HCT116 (cell line): ENCODE data around the gene PXK. TPM values are rescaled to one million over a fixed set of nuclear protein-coding genes. Genes with fewer than 3 reads are reported as not detected.
A peak's percentile ranks its signal among the peaks of the same experiment; 100 is the strongest.

Source experiments
- ATAC-seq: fragments of 200-7000 bp; cut with Tn5 transposase; 2 replicates; pipeline ENCODE4 v1.9.1; 2020; ENCODE audit warnings: mild to moderate bottlenecking, moderate library complexity
- BruUV-seq: library from RNA; stranded (reverse); fragments of 400-500 nt; replicated peaks from 2 replicates; lab custom pipeline; 2021; lab: Mats Ljungman, UMichigan
- CTCF ChIA-PET: fragments of 300-600 bp; sonication (Branson Sonifier 250); formaldehyde crosslinking; loops from one replicate; lab custom pipeline; 2021; ENCODE audit warnings: antibody characterized with exemption; lab: Charles Lee
- POLR2A ChIA-PET: fragments of 300-600, 350-600 bp; sonication (Branson Sonifier 250); formaldehyde crosslinking; loops from one replicate; lab custom pipeline; 2021; ENCODE audit warnings: antibody characterized with exemption; lab: Charles Lee
- RAD21 ChIA-PET, 2 experiments: fragments of 300-600 bp; sonication (Branson Sonifier 250); formaldehyde crosslinking; loops; one replicate each; lab custom pipeline; 2023; ENCODE audit warnings: low total read pairs in 2 of 2; ENCODE audit not compliant: uncharacterized antibody in 2 of 2, unreplicated experiment in 2 of 2, low non-redundant PET in 1 of 2; lab: Charles Lee
- DNase-seq: peaks from one replicate; pipeline ENCODE4 v3.0.0-alpha.2; 2010; ENCODE audit warnings: low read depth, low spot score
- H2AFZ ChIP-seq: fragments of 200-600 bp; shearing (Covaris generic), sonication (generic); 2 replicates; pipeline ENCODE4 v1.6.1; 2017; ENCODE audit warnings: low read depth, mixed run types, mixed read lengths, antibody characterized with exemption, low read length; ENCODE audit not compliant: poor library complexity, severe bottlenecking
- H3K27ac ChIP-seq: 2 replicates; pipeline ENCODE4 v1.5.1; 2012; ENCODE audit warnings: low read depth, low read length
- H3K27me3 ChIP-seq: fragments of 200-600 bp; sonication (generic); 2 replicates; pipeline ENCODE4 v1.6.1; 2016; ENCODE audit warnings: mixed run types, low read length, mixed read lengths; ENCODE audit not compliant: insufficient read depth
- H3K36me3 ChIP-seq, 2 experiments: fragments of 200-500 bp in 1 of 2; fragments of 200-600 bp in 1 of 2; sonication (Bioruptor generic) in 1 of 2; sonication (generic) in 1 of 2; 2 replicates each; pipeline versions ENCODE4 v1.5.1 to v1.6.1; 2014 to 2016; ENCODE audit warnings: low read length in 2 of 2, inconsistent platforms in 1 of 2, mixed read lengths in 1 of 2, mixed run types in 1 of 2; ENCODE audit not compliant: insufficient read depth in 2 of 2, control insufficient read depth in 1 of 2
- H3K4me1 ChIP-seq, 2 experiments: fragments of 200-600 bp in 1 of 2; sonication (generic) in 1 of 2; 2 replicates each; pipeline versions ENCODE4 v1.5.1 to v1.6.1; 2012 to 2017; ENCODE audit warnings: low read length in 2 of 2, inconsistent platforms in 1 of 2, mild to moderate bottlenecking in 1 of 2, mixed read lengths in 1 of 2, mixed run types in 1 of 2, moderate library complexity in 1 of 2; ENCODE audit not compliant: insufficient read depth in 2 of 2, control insufficient read depth in 1 of 2
- H3K4me2 ChIP-seq: fragments of 200-600 bp; sonication (generic); 2 replicates; pipeline ENCODE4 v1.6.1; 2017; ENCODE audit warnings: mixed run types, low read length, mixed read lengths
- H3K4me3 ChIP-seq, 2 experiments: fragments of 200-600 bp in 1 of 2; sonication (generic) in 1 of 2; replicated peaks in 1 of 2; 2 replicates each; pipeline ENCODE4 v1.5.1; 2011 to 2016; ENCODE audit warnings: low read length in 2 of 2, control low read depth in 1 of 2, low read depth in 1 of 2, mild to moderate bottlenecking in 1 of 2, mixed read lengths in 1 of 2, mixed run types in 1 of 2
- H3K79me2 ChIP-seq: fragments of 200-600 bp; sonication (generic); 2 replicates; pipeline ENCODE4 v1.6.1; 2017; ENCODE audit warnings: mild to moderate bottlenecking, mixed run types, low read length, moderate library complexity, mixed read lengths; ENCODE audit not compliant: insufficient read depth
- H3K9ac ChIP-seq: fragments of 200-600 bp; sonication (generic); 2 replicates; pipeline ENCODE4 v1.6.1; 2016; ENCODE audit warnings: low read length, mixed read lengths
- H3K9me2 ChIP-seq: fragments of 200-600 bp; sonication (generic), shearing (Covaris generic); 2 replicates; pipeline ENCODE4 v1.6.1; 2017; ENCODE audit warnings: mixed run types, mild to moderate bottlenecking, moderate library complexity; ENCODE audit not compliant: insufficient read depth
- H3K9me3 ChIP-seq, 2 experiments: fragments of 200-500 bp in 1 of 2; fragments of 200-600 bp in 1 of 2; sonication (Bioruptor generic) in 1 of 2; sonication (generic) in 1 of 2; 2 replicates each; pipeline ENCODE4 v1.6.1; 2014 to 2017; ENCODE audit warnings: low read length in 2 of 2, mixed read lengths in 2 of 2, inconsistent platforms in 1 of 2, low read depth in 1 of 2, mild to moderate bottlenecking in 1 of 2, mixed run types in 1 of 2, moderate library complexity in 1 of 2; ENCODE audit not compliant: control insufficient read depth in 1 of 2, insufficient read depth in 1 of 2
- H4K20me1 ChIP-seq: fragments of 200-600 bp; sonication (generic), shearing (Covaris generic); 2 replicates; pipeline ENCODE4 v1.6.1; 2017; ENCODE audit warnings: mixed run types, mild to moderate bottlenecking, moderate library complexity; ENCODE audit not compliant: insufficient read depth
- CBX3 ChIP-seq: IDR thresholded peaks from 2 replicates; pipeline ENCODE4 v1.6.1; 2012; ENCODE audit warnings: low read depth
- EGR1 ChIP-seq: IDR thresholded peaks from 2 replicates; pipeline ENCODE4 v1.6.1; 2012; ENCODE audit warnings: low read depth
- FOSL1 ChIP-seq: IDR thresholded peaks from 2 replicates; pipeline ENCODE4 v1.6.1; 2012; ENCODE audit warnings: low read depth
- JUND ChIP-seq: IDR thresholded peaks from 2 replicates; pipeline ENCODE4 v1.6.1; 2012
- POLR2A ChIP-seq: IDR thresholded peaks from 2 replicates; pipeline ENCODE4 v1.7.0; 2011; ENCODE audit warnings: borderline replicate concordance; ENCODE audit not compliant: insufficient read depth, insufficient read length; ENCODE audit errors: extremely low read depth
- RAD21 ChIP-seq: IDR thresholded peaks from 2 replicates; pipeline ENCODE4 v1.6.1; 2012; ENCODE audit warnings: low read depth, mild to moderate bottlenecking
- SIN3A ChIP-seq: IDR thresholded peaks from 2 replicates; pipeline ENCODE4 v1.6.1; 2012; ENCODE audit warnings: low read depth
- ZBTB33 ChIP-seq: IDR thresholded peaks from 2 replicates; pipeline ENCODE4 v1.6.1; 2011; ENCODE audit warnings: mild to moderate bottlenecking, low read length, moderate library complexity; ENCODE audit not compliant: insufficient replicate concordance; ENCODE audit errors: extremely low read depth
- ZFX ChIP-seq: fragments of 450-650 bp; IDR thresholded peaks from 2 replicates; pipeline ENCODE4 v1.6.1; 2017
- intact Hi-C: fragments of 100-400 bp; cut with micrococcal nuclease; formaldehyde crosslinking; loops from 2 replicates; pipeline ENCODE4 v1.10.0; 2022
- total RNA-seq: library from RNA; stranded (reverse); gene quantifications from one replicate; pipeline ENCODE4 v1.2.1, GENCODE V29; 2021; ENCODE audit not compliant: unreplicated experiment
- TF ChIP-seq, protein P1 (sequence below): IDR thresholded peaks from 2 replicates; pipeline ENCODE4 v1.6.1; 2012; ENCODE audit warnings: low read depth
- TF ChIP-seq, protein P2 (sequence below), 3 experiments: fragments of 200-600 bp in 1 of 3; sonication (generic) in 1 of 3; IDR thresholded peaks in 2 of 3; conservative IDR thresholded peaks in 1 of 3; 2 replicates each; pipeline ENCODE4 v1.5.1; 2012 to 2017; ENCODE audit warnings: low read depth in 2 of 3, low read length in 2 of 3, antibody characterized with exemption in 1 of 3, borderline replicate concordance in 1 of 3, control low read depth in 1 of 3, mild to moderate bottlenecking in 1 of 3, mixed read lengths in 1 of 3, mixed run types in 1 of 3, moderate library complexity in 1 of 3; ENCODE audit not compliant: insufficient read depth in 1 of 3

PXK gene
- total RNA-seq, 1 experiment from 2014 or later, result 10.2 TPM

- no peak overlapping the region for H2AFZ ChIP-seq
- ChIA-PET RAD21 (no interaction called here), CTCF (no interaction called here)
- no peaks in the 10 kb centered on the region for H3K27me3 ChIP-seq
- H3K27ac ChIP-seq, result no peak overlapping the region
- no TSS peak for BruUV-seq
- H3K9me3 ChIP-seq, result no peaks in the 10 kb centered on the region
- H3K9me2 ChIP-seq, result no peaks in the 10 kb centered on the region
- H3K4me1 ChIP-seq, result no peaks in the 10 kb centered on the region
- H4K20me1 ChIP-seq, result 0 out of 2 replicates have a peak, but pooled peaks cover 3% of the 10 kb centered on the region
- intact Hi-C loops, result loop anchor here (2.0 kb wide), 1 partner anchor 110 kb away; no protein-coding TSS in a partner anchor
- no peak overlapping the region for H3K4me3 ChIP-seq
- ATAC-seq, result peak; percentile 66
- H3K4me2 ChIP-seq, result no peak overlapping the region
- TF ChIP-seq FOSL1, result no peak
- no peak for TF ChIP-seq ZFX
- TF ChIP-seq POLR2A, result no peak
- no peak for TF ChIP-seq EGR1
- no peak for TF ChIP-seq SIN3A
- TF ChIP-seq RAD21, result peak; percentile 38; the same call in 1 of the 2 replicates
- TF ChIP-seq ZBTB33, result no peak
- TF ChIP-seq JUND, result no peak
- TF ChIP-seq, protein P1, sequence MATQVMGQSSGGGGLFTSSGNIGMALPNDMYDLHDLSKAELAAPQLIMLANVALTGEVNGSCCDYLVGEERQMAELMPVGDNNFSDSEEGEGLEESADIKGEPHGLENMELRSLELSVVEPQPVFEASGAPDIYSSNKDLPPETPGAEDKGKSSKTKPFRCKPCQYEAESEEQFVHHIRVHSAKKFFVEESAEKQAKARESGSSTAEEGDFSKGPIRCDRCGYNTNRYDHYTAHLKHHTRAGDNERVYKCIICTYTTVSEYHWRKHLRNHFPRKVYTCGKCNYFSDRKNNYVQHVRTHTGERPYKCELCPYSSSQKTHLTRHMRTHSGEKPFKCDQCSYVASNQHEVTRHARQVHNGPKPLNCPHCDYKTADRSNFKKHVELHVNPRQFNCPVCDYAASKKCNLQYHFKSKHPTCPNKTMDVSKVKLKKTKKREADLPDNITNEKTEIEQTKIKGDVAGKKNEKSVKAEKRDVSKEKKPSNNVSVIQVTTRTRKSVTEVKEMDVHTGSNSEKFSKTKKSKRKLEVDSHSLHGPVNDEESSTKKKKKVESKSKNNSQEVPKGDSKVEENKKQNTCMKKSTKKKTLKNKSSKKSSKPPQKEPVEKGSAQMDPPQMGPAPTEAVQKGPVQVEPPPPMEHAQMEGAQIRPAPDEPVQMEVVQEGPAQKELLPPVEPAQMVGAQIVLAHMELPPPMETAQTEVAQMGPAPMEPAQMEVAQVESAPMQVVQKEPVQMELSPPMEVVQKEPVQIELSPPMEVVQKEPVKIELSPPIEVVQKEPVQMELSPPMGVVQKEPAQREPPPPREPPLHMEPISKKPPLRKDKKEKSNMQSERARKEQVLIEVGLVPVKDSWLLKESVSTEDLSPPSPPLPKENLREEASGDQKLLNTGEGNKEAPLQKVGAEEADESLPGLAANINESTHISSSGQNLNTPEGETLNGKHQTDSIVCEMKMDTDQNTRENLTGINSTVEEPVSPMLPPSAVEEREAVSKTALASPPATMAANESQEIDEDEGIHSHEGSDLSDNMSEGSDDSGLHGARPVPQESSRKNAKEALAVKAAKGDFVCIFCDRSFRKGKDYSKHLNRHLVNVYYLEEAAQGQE, result no peak
- TF ChIP-seq, protein P2, sequence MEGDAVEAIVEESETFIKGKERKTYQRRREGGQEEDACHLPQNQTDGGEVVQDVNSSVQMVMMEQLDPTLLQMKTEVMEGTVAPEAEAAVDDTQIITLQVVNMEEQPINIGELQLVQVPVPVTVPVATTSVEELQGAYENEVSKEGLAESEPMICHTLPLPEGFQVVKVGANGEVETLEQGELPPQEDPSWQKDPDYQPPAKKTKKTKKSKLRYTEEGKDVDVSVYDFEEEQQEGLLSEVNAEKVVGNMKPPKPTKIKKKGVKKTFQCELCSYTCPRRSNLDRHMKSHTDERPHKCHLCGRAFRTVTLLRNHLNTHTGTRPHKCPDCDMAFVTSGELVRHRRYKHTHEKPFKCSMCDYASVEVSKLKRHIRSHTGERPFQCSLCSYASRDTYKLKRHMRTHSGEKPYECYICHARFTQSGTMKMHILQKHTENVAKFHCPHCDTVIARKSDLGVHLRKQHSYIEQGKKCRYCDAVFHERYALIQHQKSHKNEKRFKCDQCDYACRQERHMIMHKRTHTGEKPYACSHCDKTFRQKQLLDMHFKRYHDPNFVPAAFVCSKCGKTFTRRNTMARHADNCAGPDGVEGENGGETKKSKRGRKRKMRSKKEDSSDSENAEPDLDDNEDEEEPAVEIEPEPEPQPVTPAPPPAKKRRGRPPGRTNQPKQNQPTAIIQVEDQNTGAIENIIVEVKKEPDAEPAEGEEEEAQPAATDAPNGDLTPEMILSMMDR (IDR thresholded peaks at IDR 0.05 in 2 of 3, conservative IDR thresholded peaks at IDR 0.05 in 1 of 3; ENCODE audit: borderline replicate concordance in 1 of 3, insufficient read depth in 1 of 3, low read depth in 2 of 3, low read length in 2 of 3), result peak in 1 of 3 experiments; percentile 29; a peak in 2 of 6 replicates
- no peak for TF ChIP-seq CBX3
- TF ChIP-seq, all 23 proteins: peak for 2
- Histone ChIP-seq H3K79me2 (no peaks in the 10 kb centered on the region), H3K36me3 (peaks cover 9 to 10% of the 10 kb centered on the region in 2 experiments), H3K9ac (no peak overlapping the region)
- POLR2A ChIA-PET, result no interaction called here
- no peak for DNase-seq
Measured at GRCh38 chr3:58422756-58423325, 90.1 kb downstream of the PXK start.
